DOHH2 (cell line): Measurements from ENCODE around the gene NOD1.
"Not testable (repeated sequence)": the region's sequence is repeated elsewhere in the genome, so short reads cannot be mapped to it uniquely, and the experiment has no call there.

ENCODE experiments used
- H3F3A ChIP-seq: fragments of 200-600 bp; sonication (generic), shearing (Covaris generic); 2 replicates; pipeline ENCODE4 v1.6.0; 2016; ENCODE audit warnings: antibody characterized with exemption, mild to moderate bottlenecking; ENCODE audit not compliant: control insufficient read depth, insufficient read depth
- H3K27ac ChIP-seq: fragments of 200-600 bp; sonication (generic); 2 replicates; pipeline ENCODE4 v1.5.1; 2014; ENCODE audit warnings: low read depth, mild to moderate bottlenecking, low read length, moderate library complexity
- H3K27me3 ChIP-seq: fragments of 200-600 bp; sonication (generic); 2 replicates; pipeline ENCODE4 v1.6.1; 2014; ENCODE audit warnings: mild to moderate bottlenecking, low read length, mixed read lengths; ENCODE audit not compliant: control insufficient read depth
- H3K36me3 ChIP-seq: fragments of 200-600 bp; sonication (generic); 2 replicates; pipeline ENCODE4 v1.6.1; 2014; ENCODE audit warnings: mild to moderate bottlenecking, low read length, moderate library complexity, mixed read lengths; ENCODE audit not compliant: control insufficient read depth
- H3K4me1 ChIP-seq: fragments of 200-600 bp; sonication (generic); 2 replicates; pipeline ENCODE4 v1.6.1; 2014; ENCODE audit warnings: mild to moderate bottlenecking, low read length, mixed read lengths; ENCODE audit not compliant: control insufficient read depth
- H3K4me2 ChIP-seq: fragments of 200-600 bp; sonication (generic); 2 replicates; pipeline ENCODE4 v1.6.0; 2014; ENCODE audit warnings: mild to moderate bottlenecking, low read length, moderate library complexity
- H3K4me3 ChIP-seq: fragments of 200-600 bp; sonication (generic); 2 replicates; pipeline ENCODE4 v1.5.1; 2014; ENCODE audit warnings: mild to moderate bottlenecking, low read length, mixed read lengths
- H3K79me2 ChIP-seq: fragments of 200-600 bp; sonication (generic); 2 replicates; pipeline ENCODE4 v1.6.1; 2014; ENCODE audit warnings: mild to moderate bottlenecking, low read length, mixed read lengths; ENCODE audit not compliant: control insufficient read depth
- H3K9me2 ChIP-seq: fragments of 200-600 bp; sonication (generic); replicated peaks from 2 replicates; pipeline ENCODE4 v1.6.1; 2014; ENCODE audit warnings: mild to moderate bottlenecking, low read length, mixed read lengths; ENCODE audit not compliant: control insufficient read depth
- H3K9me3 ChIP-seq: fragments of 200-600 bp; sonication (generic); 2 replicates; pipeline ENCODE4 v1.6.1; 2014; ENCODE audit warnings: antibody characterized with exemption, low read length, mixed read lengths; ENCODE audit not compliant: control insufficient read depth, insufficient read depth
- H4K20me1 ChIP-seq: fragments of 200-600 bp; sonication (generic); 2 replicates; pipeline ENCODE4 v1.6.0; 2014; ENCODE audit warnings: low read depth, mild to moderate bottlenecking, antibody characterized with exemption, low read length, moderate library complexity; ENCODE audit not compliant: control insufficient read depth, insufficient read depth
- EZH2phosphoT487 ChIP-seq: fragments of 200-600 bp; sonication (generic); IDR thresholded peaks from 2 replicates; pipeline ENCODE4 v1.6.1; 2017; ENCODE audit warnings: borderline replicate concordance, mild to moderate bottlenecking, antibody characterized with exemption, low read length, moderate library complexity, mixed read lengths
- TF ChIP-seq, protein P1 (sequence below): fragments of 200-600 bp; sonication (generic); IDR thresholded peaks from one replicate; pipeline ENCODE4 v1.5.1; 2014; ENCODE audit warnings: antibody characterized with exemption, mild to moderate bottlenecking, low read depth, low read length; ENCODE audit not compliant: poor library complexity, severe bottlenecking

The NOD1 gene

GRCh38 chr7:30491417-30491816 lies 12.8 kb upstream of the NOD1 start:
- Histone ChIP-seq H3K27ac (no peak overlapping the region), H4K20me1 (no peaks in the 10 kb centered on the region), H3K79me2 (no peaks in the 10 kb centered on the region), H3K9me2 (no peaks in the 10 kb centered on the region), H3K4me2 (no peak overlapping the region), H3K27me3 (peaks cover 5% of the 10 kb centered on the region; the same call in 1 of the 2 replicates), H3K4me3 (no peak overlapping the region), H3F3A (peaks cover 10% of the 10 kb centered on the region), H3K36me3 (peaks cover 16% of the 10 kb centered on the region), H3K4me1 (no peaks in the 10 kb centered on the region), H3K9me3 (peaks cover 23% of the 10 kb centered on the region)
- TF ChIP-seq EZH2phosphoT487, result no peak
- TF ChIP-seq, protein P1, sequence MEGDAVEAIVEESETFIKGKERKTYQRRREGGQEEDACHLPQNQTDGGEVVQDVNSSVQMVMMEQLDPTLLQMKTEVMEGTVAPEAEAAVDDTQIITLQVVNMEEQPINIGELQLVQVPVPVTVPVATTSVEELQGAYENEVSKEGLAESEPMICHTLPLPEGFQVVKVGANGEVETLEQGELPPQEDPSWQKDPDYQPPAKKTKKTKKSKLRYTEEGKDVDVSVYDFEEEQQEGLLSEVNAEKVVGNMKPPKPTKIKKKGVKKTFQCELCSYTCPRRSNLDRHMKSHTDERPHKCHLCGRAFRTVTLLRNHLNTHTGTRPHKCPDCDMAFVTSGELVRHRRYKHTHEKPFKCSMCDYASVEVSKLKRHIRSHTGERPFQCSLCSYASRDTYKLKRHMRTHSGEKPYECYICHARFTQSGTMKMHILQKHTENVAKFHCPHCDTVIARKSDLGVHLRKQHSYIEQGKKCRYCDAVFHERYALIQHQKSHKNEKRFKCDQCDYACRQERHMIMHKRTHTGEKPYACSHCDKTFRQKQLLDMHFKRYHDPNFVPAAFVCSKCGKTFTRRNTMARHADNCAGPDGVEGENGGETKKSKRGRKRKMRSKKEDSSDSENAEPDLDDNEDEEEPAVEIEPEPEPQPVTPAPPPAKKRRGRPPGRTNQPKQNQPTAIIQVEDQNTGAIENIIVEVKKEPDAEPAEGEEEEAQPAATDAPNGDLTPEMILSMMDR, result no peak

DNA sequence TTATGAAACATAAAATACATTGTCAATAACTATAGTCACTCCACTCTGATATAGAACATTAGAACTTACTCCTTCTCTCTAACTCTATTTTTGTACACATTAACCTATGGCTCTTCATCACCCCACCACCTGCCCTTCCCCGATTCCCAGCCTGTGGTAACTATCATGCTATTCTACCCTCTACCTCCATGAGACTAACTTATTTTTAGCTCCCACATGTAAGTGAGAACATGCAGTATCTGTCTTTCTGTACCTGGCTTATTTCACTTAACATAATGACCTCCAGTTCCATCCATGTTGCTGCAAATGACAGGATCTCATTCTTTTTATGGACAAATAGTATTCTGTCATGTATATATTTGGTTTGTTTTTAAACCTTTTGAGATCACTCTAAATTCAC lies 8.8 kb upstream of the NOD1 start:
- Histone ChIP-seq H4K20me1 (no peaks in the 10 kb centered on the region), H3K79me2 (no peaks in the 10 kb centered on the region), H3K4me1 (no peaks in the 10 kb centered on the region), H3K36me3 (no peaks in the 10 kb centered on the region), H3K4me3 (no peak overlapping the region), H3K27me3 (peaks cover 5% of the 10 kb centered on the region; the same call in 1 of the 2 replicates), H3F3A (peaks cover 5% of the 10 kb centered on the region), H3K27ac (no peak overlapping the region), H3K9me3 (peaks cover 19% of the 10 kb centered on the region), H3K9me2 (no peaks in the 10 kb centered on the region), H3K4me2 (no peak overlapping the region)
- TF ChIP-seq, protein P1, result no peak
- no peak for TF ChIP-seq EZH2phosphoT487

GRCh38 chr7:30485667-30486066 lies 7.1 kb upstream of the NOD1 start:
- Histone ChIP-seq H3K9me2 (no peaks in the 10 kb centered on the region), H3K9me3 (peaks cover 5% of the 10 kb centered on the region; the same call in 1 of the 2 replicates), H3K36me3 (no peaks in the 10 kb centered on the region), H3K4me1 (no peaks in the 10 kb centered on the region), H3K27me3 (peaks cover 5% of the 10 kb centered on the region; the same call in 1 of the 2 replicates), H3K79me2 (no peaks in the 10 kb centered on the region), H3F3A (no peaks in the 10 kb centered on the region), H4K20me1 (no peaks in the 10 kb centered on the region), H3K4me3 (no peak overlapping the region), H3K27ac (no peak overlapping the region), H3K4me2 (no peak overlapping the region)
- TF ChIP-seq, protein P1, result no peak
- no peak for TF ChIP-seq EZH2phosphoT487

DNA sequence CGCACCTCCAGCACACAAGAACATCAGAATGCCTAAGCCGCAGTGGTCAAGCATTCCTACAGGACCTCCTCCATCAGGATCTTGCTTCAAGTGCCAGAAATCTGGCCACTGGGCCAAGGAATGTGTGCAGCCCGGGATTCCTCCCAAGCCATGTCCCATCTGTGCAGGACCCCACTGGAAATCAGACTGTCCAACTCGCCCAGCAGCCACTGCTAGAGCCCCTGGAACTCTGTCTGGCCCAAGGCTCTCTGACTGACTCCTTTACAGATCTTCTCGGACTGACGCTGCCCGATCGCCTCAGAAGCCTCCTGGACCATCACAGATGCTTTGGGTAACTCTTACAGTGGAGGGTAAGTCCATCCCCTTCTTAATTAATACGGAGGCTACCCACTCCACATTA lies 2.8 kb upstream of the NOD1 start:
- not testable (repeated sequence) for H3K9me3 ChIP-seq, H3K9me2 ChIP-seq, H3K27me3 ChIP-seq, H3K4me3 ChIP-seq, H4K20me1 ChIP-seq, H3K79me2 ChIP-seq, H3K27ac ChIP-seq, H3F3A ChIP-seq, H3K4me2 ChIP-seq, H3K36me3 ChIP-seq
- peaks cover 26% of the 10 kb centered on the region for H3K4me1 ChIP-seq
